Measurements from ENCODE around the gene MMP19.

DNA sequence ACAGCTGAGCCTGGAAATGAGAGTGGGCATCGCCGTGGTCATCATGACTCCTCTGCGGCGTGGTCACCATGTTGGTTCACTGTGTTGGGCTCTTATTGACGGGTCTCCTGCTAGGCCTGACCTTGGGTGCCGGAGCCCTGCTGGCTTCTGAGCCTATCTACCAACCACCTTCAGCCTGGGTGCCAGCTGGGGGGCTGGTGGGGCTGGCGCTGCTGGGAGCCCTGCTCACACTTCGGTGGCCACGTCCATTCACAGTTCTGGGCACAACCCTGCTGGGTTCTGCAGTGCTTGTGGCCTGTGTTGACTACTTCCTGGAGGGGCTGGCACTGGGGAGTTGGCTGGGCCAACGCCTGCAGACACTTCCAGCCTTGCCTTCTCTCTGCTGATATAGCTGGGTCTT is 9.7 kb downstream of the MMP19 start:
- TF ChIP-seq, protein P1, sequence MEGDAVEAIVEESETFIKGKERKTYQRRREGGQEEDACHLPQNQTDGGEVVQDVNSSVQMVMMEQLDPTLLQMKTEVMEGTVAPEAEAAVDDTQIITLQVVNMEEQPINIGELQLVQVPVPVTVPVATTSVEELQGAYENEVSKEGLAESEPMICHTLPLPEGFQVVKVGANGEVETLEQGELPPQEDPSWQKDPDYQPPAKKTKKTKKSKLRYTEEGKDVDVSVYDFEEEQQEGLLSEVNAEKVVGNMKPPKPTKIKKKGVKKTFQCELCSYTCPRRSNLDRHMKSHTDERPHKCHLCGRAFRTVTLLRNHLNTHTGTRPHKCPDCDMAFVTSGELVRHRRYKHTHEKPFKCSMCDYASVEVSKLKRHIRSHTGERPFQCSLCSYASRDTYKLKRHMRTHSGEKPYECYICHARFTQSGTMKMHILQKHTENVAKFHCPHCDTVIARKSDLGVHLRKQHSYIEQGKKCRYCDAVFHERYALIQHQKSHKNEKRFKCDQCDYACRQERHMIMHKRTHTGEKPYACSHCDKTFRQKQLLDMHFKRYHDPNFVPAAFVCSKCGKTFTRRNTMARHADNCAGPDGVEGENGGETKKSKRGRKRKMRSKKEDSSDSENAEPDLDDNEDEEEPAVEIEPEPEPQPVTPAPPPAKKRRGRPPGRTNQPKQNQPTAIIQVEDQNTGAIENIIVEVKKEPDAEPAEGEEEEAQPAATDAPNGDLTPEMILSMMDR (IDR thresholded peaks at IDR 0.05): no peak
- no peak for TF ChIP-seq POLR2A (IDR thresholded peaks at IDR 0.05)
